Measurements from ENCODE around the gene LIM2.
"Not testable (repeated sequence)": the region's sequence is repeated elsewhere in the genome, so short reads cannot be mapped to it uniquely, and the experiment has no call there.

LIM2 gene, protein sequence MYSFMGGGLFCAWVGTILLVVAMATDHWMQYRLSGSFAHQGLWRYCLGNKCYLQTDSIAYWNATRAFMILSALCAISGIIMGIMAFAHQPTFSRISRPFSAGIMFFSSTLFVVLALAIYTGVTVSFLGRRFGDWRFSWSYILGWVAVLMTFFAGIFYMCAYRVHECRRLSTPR

DNA sequence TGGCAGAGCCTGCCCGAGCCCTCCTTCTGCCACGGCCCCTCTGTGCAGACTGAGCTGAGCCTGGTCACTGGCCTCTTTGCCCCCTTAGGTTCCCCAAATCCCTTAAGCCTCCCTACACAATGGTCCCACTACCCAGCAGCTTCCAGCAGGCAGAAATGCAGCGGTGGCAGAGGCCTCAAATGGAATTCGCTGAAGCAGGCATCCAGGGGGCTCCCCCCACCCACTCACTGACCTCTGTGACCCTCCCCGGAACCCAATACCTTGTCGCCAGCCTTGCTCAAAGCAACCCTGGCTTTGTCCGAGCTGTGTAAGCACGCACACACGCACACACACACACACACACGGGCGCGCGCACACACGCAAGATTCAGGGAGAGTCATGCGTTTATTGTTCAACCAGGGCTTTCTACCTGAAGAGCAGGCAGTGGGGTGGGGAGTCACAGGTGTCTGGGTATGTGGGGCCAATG lies at the start of gene LIM2:
LIM2 (minus strand) TSS at position 51 of the 466 bp plus-strand sequence. CDS start 531 bp downstream, outside the sequence.
- no peak for DNase-seq (ENCODE audit: low read depth, low spot score)

- DNase-seq (ENCODE audit: low read depth, low spot score): no peak
Measured at GRCh38 chr19:51434456-51434855, 46.7 kb upstream of the LIM2 start.

DNA sequence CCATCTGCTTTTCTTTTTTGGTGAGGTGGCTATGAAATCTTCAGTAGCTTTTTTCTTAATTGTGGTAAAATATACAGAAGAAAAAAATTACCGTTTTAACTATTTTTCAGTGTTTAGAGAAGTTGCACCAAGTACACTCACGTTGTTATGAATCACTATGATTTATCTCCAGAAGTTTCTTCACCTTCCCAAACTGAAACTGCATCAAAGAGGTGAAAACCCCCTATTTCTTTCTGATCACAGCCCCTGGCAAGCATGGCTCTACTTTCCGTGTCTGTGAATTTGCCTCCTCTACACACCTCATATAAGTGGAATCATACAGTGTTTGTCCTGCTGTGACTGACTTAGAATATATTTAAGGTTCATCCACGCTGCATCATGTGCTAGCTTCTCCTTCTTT lies 45.3 kb upstream of the LIM2 start:
- no peak for DNase-seq (ENCODE audit: low read depth, low spot score)

DNA sequence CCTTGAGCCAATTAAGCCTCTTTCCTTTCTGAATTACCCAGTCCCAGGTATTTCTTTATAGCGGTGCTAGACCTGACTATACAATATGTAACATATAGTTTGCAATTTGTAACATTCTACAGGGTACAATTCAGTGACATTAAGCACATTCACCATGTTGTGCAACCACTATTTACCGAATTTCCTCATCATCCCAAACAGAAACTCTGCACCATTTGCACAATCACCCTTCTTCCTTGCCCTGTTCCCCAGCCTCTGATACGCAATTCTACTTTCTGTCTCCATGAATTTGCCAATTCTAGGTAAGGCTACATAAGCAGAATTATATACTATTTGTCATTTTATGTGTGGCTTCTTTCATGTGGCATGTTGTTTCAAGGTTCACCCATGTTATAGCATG lies 43.4 kb upstream of the LIM2 start:
- DNase-seq (ENCODE audit: low read depth, low spot score): no peak

DNA sequence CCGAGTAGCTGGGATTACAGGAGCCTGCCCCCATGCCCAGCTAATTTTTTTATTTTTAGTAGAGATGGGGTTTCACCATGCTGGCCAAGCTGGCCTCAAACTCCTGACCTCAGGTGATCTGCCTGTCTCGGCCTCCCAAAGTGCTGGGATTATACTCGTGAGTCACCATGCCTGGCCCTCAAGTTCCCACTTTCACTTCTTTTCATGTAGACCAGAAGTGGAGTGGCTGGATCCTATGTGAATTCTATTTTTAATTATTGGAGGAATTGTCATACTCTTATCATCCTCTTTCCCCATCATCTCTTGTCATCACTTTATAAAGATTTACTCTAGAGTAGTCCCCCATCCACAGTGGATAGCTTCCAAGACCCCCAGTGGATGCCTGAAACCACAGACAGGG lies 42.4 kb upstream of the LIM2 start:
- DNase-seq (ENCODE audit: low read depth, low spot score): no peak

DNA sequence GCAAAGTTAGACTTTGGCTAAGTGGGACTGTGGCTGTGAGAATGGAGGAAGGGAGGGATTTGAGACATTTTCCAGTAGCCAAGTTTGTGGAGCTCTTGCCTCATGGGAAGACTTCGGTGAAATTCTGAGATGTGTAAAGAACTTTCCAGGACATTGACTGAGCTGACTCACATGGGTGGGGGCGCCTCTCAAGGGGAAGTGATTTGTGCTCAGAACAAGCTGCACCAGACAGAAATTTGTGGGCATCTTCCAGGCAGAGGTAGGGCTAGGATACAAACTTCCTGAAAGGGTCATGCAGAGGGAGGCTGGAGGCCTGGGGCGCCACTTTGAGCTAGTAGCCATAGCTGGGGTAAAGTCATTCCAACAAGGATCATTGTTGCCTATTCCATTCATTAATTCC lies 39.4 kb upstream of the LIM2 start:
- no peak for DNase-seq (ENCODE audit: low read depth, low spot score)

GRCh38 chr19:51422053-51422448 lies 34.3 kb upstream of the LIM2 start:
- no peak for DNase-seq (ENCODE audit: low read depth, low spot score)

- DNase-seq (ENCODE audit: low read depth, low spot score): no peak
Measured at GRCh38 chr19:51421229-51422052, 33.7 kb upstream of the LIM2 start.

GRCh38 chr19:51420511-51420910 lies 32.7 kb upstream of the LIM2 start:
- not testable (repeated sequence) for DNase-seq (ENCODE audit: low read depth, low spot score)

DNA sequence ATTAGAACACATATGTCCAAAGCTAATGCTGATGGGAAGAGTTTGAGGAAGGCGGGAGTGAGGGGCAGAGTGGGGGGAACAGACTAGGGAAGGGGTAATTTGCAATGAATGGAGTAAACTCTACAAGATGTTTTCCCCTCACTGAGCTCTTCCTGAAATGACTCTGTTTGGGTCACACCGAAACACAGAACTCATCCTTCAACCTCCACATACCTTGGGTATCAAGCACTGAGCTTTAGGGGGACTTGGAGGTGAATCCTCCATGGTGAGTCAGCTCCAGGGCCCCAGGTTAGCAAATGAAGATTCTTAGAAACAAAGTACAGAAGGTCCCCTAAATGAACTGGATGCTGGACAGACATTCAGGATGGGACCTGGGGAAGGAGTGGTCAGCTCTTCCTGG lies 30.9 kb upstream of the LIM2 start:
- no peak for DNase-seq (ENCODE audit: low read depth, low spot score)

DNA sequence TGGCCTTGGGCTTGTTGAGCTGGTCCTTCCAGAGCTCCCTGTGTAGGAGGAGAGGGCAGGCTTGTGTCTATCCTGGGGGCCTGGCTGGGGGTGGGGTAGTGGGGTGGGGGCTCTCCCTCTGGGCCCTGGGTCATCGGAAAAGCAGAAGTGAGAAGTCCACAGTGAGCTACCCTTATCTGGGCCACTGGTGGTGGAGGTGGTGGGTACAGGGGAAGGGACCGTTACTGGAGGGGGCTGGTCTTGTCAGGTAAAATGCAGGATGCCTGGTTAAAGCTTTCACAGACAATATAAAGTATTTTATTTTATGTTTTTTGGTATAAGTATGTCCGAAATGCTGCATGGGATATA lies 30.0 kb upstream of the LIM2 start:
- DNase-seq (ENCODE audit: low read depth, low spot score): no peak

- DNase-seq (ENCODE audit: low read depth, low spot score): no peak
Measured at GRCh38 chr19:51417107-51417809, 29.5 kb upstream of the LIM2 start, which contains the start of gene SIGLEC10. Gene SIGLEC10 (minus strand): TSS chr19:51417642. CDS start chr19:51417581, 61 bp downstream.

- DNase-seq (ENCODE audit: low read depth, low spot score): not testable (repeated sequence)
Measured at GRCh38 chr19:51416422-51416821, 28.6 kb upstream of the LIM2 start.

DNA sequence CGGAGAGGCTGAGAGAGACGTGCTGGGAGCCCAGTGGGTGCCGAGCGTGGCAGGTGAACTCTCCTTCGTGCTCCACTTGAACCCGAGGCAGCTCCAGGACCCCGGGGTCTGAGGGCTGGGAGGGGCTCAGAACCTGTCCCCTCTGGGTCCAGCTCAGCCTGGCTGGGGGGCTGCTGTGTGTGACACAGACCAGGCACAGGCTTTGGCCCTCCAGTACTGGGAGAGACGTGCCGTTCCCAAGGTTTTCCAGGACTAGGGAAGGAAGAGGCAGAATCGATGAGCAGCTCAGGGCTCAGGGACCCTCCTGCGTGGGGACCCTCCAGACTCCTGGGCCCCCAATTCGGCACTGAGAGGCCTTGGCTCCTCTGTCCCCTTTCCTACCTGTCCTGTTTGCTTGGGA lies 27.4 kb upstream of the LIM2 start:
- no peak for DNase-seq (ENCODE audit: low read depth, low spot score)

DNA sequence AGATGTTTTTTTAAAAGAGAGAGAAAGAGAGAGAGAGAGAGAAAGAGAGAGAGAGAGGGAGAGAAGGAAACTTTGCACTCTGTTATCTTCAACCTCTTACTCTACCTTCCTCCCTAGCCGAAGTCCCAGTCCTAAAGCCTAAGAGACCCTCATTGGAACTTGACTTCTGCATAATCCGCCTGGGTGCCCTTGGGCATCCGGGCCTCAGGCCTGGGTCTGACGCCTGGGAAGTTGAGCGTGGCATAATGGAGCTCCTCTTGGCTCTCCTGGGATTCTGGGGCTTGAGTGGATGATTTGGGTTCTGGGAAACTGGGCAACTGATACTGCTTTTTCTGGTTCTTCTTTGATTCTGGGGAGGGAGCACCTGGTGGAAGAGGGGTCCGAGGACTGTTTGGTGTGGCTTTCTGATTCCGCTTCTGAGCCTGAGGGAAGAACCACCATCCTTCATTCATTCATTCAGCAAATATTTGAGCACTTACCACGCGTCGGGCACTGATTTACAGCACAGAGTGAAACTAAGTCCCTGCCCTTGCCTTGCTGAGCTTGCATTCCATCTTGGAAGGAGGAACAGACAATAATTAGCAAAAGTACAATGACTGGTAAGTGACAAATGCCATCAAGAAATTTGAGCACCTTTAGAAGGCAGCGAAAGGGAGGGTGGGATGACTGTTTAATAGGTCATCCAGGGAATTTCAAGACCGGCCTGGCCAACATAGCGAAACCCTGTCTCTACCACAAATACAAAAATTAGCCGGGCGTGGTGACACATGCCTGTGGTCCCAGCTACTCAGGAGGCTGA lies 23.4 kb upstream of the LIM2 start:
- no peak for DNase-seq (ENCODE audit: low read depth, low spot score)

- DNase-seq (ENCODE audit: low read depth, low spot score): no peak
Measured at GRCh38 chr19:51407511-51408131, 19.8 kb upstream of the LIM2 start.

GRCh38 chr19:51402117-51402516 lies 14.3 kb upstream of the LIM2 start:
- no peak for DNase-seq (ENCODE audit: low read depth, low spot score)

DNA sequence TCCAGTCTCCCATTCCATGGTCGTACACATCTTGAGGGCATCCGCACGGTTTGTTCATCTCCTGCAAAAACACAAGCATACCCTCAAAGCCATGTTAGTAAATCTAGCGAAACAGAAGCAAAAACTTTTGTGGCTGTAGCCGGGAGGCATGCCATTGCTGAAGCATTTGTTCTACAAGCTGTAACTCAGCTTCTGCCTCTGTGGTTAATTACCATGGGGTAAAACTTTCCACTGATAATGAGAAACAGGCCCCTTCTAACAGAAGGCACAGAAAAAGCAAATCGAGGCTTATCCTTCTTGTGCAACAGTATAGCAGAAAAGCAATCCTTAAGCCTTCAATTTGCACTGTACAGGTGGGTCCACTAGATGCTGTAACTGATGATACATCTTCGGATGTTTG lies 12.2 kb upstream of the LIM2 start:
- not testable (repeated sequence) for DNase-seq (ENCODE audit: low read depth, low spot score)

DNA sequence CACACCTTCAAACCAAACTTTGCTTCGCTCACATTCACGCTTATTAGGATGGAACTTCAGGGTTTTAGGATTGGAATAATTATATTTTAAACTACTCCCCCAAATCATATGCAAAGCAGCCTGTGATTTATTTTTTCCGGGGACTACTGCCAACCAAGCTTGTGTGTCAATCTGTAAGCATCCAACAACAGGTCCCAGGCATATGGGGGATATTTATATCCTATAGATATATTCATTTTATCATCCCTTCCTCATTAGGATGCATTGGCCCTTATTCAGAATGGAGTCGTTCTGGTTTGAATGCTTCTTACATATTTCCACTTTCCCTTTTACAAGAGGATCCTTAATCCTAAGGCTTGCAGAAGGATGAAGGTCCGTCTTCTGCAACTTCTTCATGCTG lies 11.5 kb upstream of the LIM2 start:
- no peak for DNase-seq (ENCODE audit: low read depth, low spot score)

- no peak for DNase-seq (ENCODE audit: low read depth, low spot score)
Measured at GRCh38 chr19:51398096-51398704, 10.4 kb upstream of the LIM2 start.

GRCh38 chr19:51397453-51397852 lies 9.7 kb upstream of the LIM2 start:
- DNase-seq (ENCODE audit: low read depth, low spot score): not testable (repeated sequence)

Measured in brain pericyte (primary cell).